GM19239 (cell line): ENCODE results near the gene ETS2.
"Not testable (repeated sequence)": the region's sequence is repeated elsewhere in the genome, so short reads cannot be mapped to it uniquely, and the experiment has no call there.

Experiments
- DNase-seq: peaks from one replicate; pipeline ENCODE4 v3.0.0; 2011; ENCODE audit warnings: low spot score; ENCODE audit not compliant: insufficient read length
- FAIRE-seq: peaks from 2 replicates; lab custom pipeline; 2011; peaks lifted over from hg19 to GRCh38; lab: Jason Lieb, UNC

The ETS2 gene

GRCh38 chr21:38831526-38832467 lies 26.1 kb downstream of the ETS2 start:
- no peak for FAIRE-seq
- peak; percentile 44 for DNase-seq

GRCh38 chr21:38832664-38833063 lies 26.9 kb downstream of the ETS2 start:
- DNase-seq (no peak), FAIRE-seq (no peak)

GRCh38 chr21:38833117-38833516 lies 27.4 kb downstream of the ETS2 start:
- no peak for FAIRE-seq
- no peak for DNase-seq

- DNase-seq (no peak), FAIRE-seq (no peak)
These were observed 29.0 kb downstream of the ETS2 start for GRCh38 chr21:38834725-38835124.

- no peak for DNase-seq
- no peak for FAIRE-seq
These were observed 32.2 kb downstream of the ETS2 start for GRCh38 chr21:38837806-38838461.

GRCh38 chr21:38838598-38839327 lies 33.0 kb downstream of the ETS2 start:
- DNase-seq (no peak), FAIRE-seq (no peak)

- DNase-seq = no peak
- no peak for FAIRE-seq
These were observed 33.9 kb downstream of the ETS2 start for GRCh38 chr21:38839328-38840286.

- no peak for DNase-seq
- no peak for FAIRE-seq
These were observed 34.9 kb downstream of the ETS2 start for GRCh38 chr21:38840456-38841300.

GRCh38 chr21:38841472-38841871 lies 35.7 kb downstream of the ETS2 start:
- FAIRE-seq (no peak), DNase-seq (no peak)

- no peak for DNase-seq
- FAIRE-seq = no peak
These were observed 36.4 kb downstream of the ETS2 start for GRCh38 chr21:38842079-38842478.

GRCh38 chr21:38843379-38843778 lies 37.6 kb downstream of the ETS2 start:
- no peak for FAIRE-seq

GRCh38 chr21:38843806-38844503 lies 38.2 kb downstream of the ETS2 start:
- FAIRE-seq = no peak
- no peak for DNase-seq

More at GRCh38 chr21:38843379-38843778, 37.6 kb downstream of the ETS2 start:
- DNase-seq = no peak

GRCh38 chr21:38845374-38845773 lies 39.6 kb downstream of the ETS2 start:
- FAIRE-seq, DNase-seq: not testable (repeated sequence)

GRCh38 chr21:38847556-38847955 lies 41.8 kb downstream of the ETS2 start:
- DNase-seq = no peak
- no peak for FAIRE-seq

- DNase-seq (no peak), FAIRE-seq (no peak)
These were observed 42.5 kb downstream of the ETS2 start for GRCh38 chr21:38848187-38848609.

- DNase-seq = no peak
- FAIRE-seq = no peak
These were observed 44.0 kb downstream of the ETS2 start for GRCh38 chr21:38849776-38850175.

- DNase-seq = no peak
- no peak for FAIRE-seq
These were observed 44.7 kb downstream of the ETS2 start for GRCh38 chr21:38850277-38850951.

- FAIRE-seq = no peak
These were observed 45.4 kb downstream of the ETS2 start for GRCh38 chr21:38851101-38851500.

More at GRCh38 chr21:38851101-38851500, 45.4 kb downstream of the ETS2 start:
- DNase-seq = no peak
